ENCODE measurements around the gene CNTN1. TPM values are rescaled to one million over a fixed set of nuclear protein-coding genes. Genes with fewer than 3 reads are reported as not detected.

Gene CNTN1
- total and polyA plus RNA-seq, 2 of the 8 experiments (the other 6 are each of a cell fraction or from before 2014, with no cell fraction given) = 7.2 to 21.8 TPM

DNA sequence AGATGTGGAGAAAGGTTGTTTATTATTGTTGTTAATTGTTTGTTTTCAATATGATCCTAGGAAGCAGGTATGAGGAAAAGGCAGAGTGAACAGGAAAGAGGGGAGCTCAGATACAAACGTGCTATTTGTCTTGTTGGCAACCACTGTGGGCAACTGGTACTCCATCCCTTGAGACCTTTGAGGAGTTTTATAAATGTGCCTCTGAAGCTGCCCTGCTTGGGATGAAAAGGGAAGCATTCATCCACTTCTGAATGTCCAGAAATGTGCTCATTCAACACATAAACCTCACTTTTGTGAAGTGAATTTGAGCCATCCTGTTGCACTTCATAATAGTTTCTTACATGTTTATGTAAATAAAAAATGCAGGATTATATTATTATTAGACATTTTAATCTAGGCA lies 331.6 kb downstream of the CNTN1 start:
- Histone ChIP-seq H2BK20ac (ENCODE audit: low read length) (no peak overlapping the region), H4K20me1 (replicated peaks in 1 of 2; ENCODE audit: control insufficient read depth in 1 of 2, insufficient read depth in 2 of 2, low read length in 2 of 2) (no peaks in the 10 kb centered on the region), H3K36me3 (ENCODE audit: control insufficient read depth in 2 of 4, insufficient read depth in 4 of 4, low read length in 3 of 4) (no peaks in the 10 kb centered on the region), H3K9ac (replicated peaks in 1 of 4; ENCODE audit: extremely low read depth in 1 of 4, low read depth in 3 of 4, low read length in 3 of 4) (no peak overlapping the region), H2BK12ac (ENCODE audit: low read depth, low read length) (no peak overlapping the region), H4K5ac (ENCODE audit: insufficient read length, low read depth, low read length) (no peak overlapping the region), H3K23ac (ENCODE audit: insufficient read length) (no peak overlapping the region), H3K9me3 (ENCODE audit: insufficient read depth in 2 of 2, low read depth in 1 of 2, low read length in 1 of 2) (no peaks in the 10 kb centered on the region), H2BK15ac (ENCODE audit: low read length) (no peak overlapping the region), H2AK5ac (ENCODE audit: low read depth, low read length) (no peak overlapping the region), H2AFZ (ENCODE audit: low read length) (no peak overlapping the region), H2BK5ac (ENCODE audit: low read depth, low read length) (no peak overlapping the region), H3K4me3 (ENCODE audit: extremely low read depth in 1 of 4, insufficient read depth in 2 of 4, low read depth in 3 of 4, low read length in 4 of 4) (no peak overlapping the region), H3K4ac (replicated peaks; ENCODE audit: insufficient read length, low read depth, low read length) (no peak overlapping the region), H3K79me1 (ENCODE audit: low read depth, low read length) (no peaks in the 10 kb centered on the region), H3K4me2 (ENCODE audit: insufficient read depth in 1 of 2, low read depth in 2 of 2, low read length in 2 of 2) (no peak overlapping the region), H3K14ac (ENCODE audit: insufficient read length) (no peak overlapping the region), H3K23me2 (ENCODE audit: low read depth, low read length) (no peaks in the 10 kb centered on the region), H4K8ac (ENCODE audit: extremely low read depth, insufficient read depth, low read length) (no peak overlapping the region), H3K27me3 (replicated peaks in 1 of 4; ENCODE audit: control insufficient read depth in 3 of 4, extremely low read depth in 1 of 4, insufficient read depth in 3 of 4, low read length in 3 of 4) (no peaks in the 10 kb centered on the region), H3K27ac (ENCODE audit: low read depth, low read length) (no peak overlapping the region), H3K4me1 (replicated peaks in 1 of 4; ENCODE audit: control insufficient read depth in 3 of 4, insufficient read depth in 4 of 4, low read length in 3 of 4) (no peaks in the 10 kb centered on the region), H3K79me2 (ENCODE audit: control insufficient read depth in 1 of 2, insufficient read depth in 2 of 2, low read length in 2 of 2) (no peaks in the 10 kb centered on the region), H2BK120ac (replicated peaks; ENCODE audit: low read depth, low read length) (no peak overlapping the region), H4K91ac (replicated peaks; ENCODE audit: insufficient read length, low read length) (no peak overlapping the region), H3K56ac (replicated peaks; ENCODE audit: insufficient read length, low read depth, low read length) (no peak overlapping the region), H3K18ac (ENCODE audit: extremely low read depth, low read length) (no peak overlapping the region)
- FAIRE-seq = no peak
- ChIA-PET POLR2A (ENCODE audit: partially characterized antibody) (no interaction called here), CTCF (ENCODE audit: partially characterized antibody) (interaction anchor here (0.6 kb wide), 1 partner anchor 1395 kb away, joined by 3 read pairs; no protein-coding TSS in a partner anchor)
- no peak for DNase-seq (ENCODE audit: low read depth in 1 of 2, low spot score in 2 of 2)
- WGBS, 2 experiments (ENCODE audit: extremely low coverage in 1 of 2, insufficient coverage in 1 of 2, insufficient read length in 1 of 2, insufficient replicate concordance in 2 of 2, low coverage in 1 of 2, low lambda C conversion rate in 2 of 2, missing lambda C conversion rate in 1 of 2) = 73% methylated on average over 1 of the region's 1 CpG; no CpG with 5 or more reads in 1 of the 2 experiments
- TF ChIP-seq ASH2L (IDR thresholded peaks at IDR 0.05; ENCODE audit: low read length) (no peak), RFX5 (IDR thresholded peaks at IDR 0.05; ENCODE audit: borderline replicate concordance, low read depth, low read length) (no peak)

All from H1 (cell line).